HEK293 (cell line): ENCODE results near the gene ETV7.

ENCODE experiments used
- CTCF ChIA-PET: fragments of 350-600 bp; formaldehyde crosslinking; extraction: SDS; loops from one replicate; lab custom pipeline; 2021; ENCODE audit warnings: antibody characterized with exemption; lab: Yijun Ruan, JAX
- POLR2A ChIA-PET: fragments of 300-600 bp; formaldehyde crosslinking; extraction: SDS; loops from one replicate; lab custom pipeline; 2020; ENCODE audit warnings: antibody characterized with exemption, inconsistent platforms; lab: Yijun Ruan, JAX
- H3K27ac ChIP-seq: fragments of 200-500 bp; sonication (Bioruptor generic); 2 replicates; pipeline ENCODE4 v1.5.1; 2014; ENCODE audit warnings: low read depth, low read length, control low read depth, inconsistent platforms; ENCODE audit errors: extremely low read depth
- H3K36me3 ChIP-seq, 2 experiments: fragments of 200-500 bp in 1 of 2; sonication (Bioruptor generic) in 1 of 2; 1 replicate in 1 of 2; 2 replicates in 1 of 2; pipeline ENCODE4 v1.5.1; 2014 to 2017; ENCODE audit warnings: inconsistent platforms in 2 of 2, low read length in 2 of 2; ENCODE audit not compliant: control insufficient read depth in 2 of 2, insufficient read depth in 1 of 2
- H3K4me1 ChIP-seq: fragments of 200-500 bp; sonication (Bioruptor generic); 2 replicates; pipeline ENCODE4 v1.5.1; 2014; ENCODE audit warnings: mild to moderate bottlenecking, low read length, inconsistent platforms; ENCODE audit not compliant: control insufficient read depth, insufficient read depth
- H3K4me3 ChIP-seq: 2 replicates; pipeline ENCODE4 v1.5.1; 2011; ENCODE audit warnings: low read depth, mild to moderate bottlenecking, control low read depth, low read length, moderate library complexity
- H3K9me3 ChIP-seq: fragments of 200-500 bp; sonication (Bioruptor generic); 2 replicates; pipeline ENCODE4 v1.5.1; 2014; ENCODE audit warnings: low read depth, low read length, inconsistent platforms; ENCODE audit not compliant: control insufficient read depth, insufficient read depth
- GLIS2 ChIP-seq: fragments of 450-650 bp; formaldehyde crosslinking; IDR thresholded peaks from 2 replicates; pipeline ENCODE4 v1.5.1; 2016; ENCODE audit warnings: missing biosample characterization, missing genetic modification characterization
- MZF1 ChIP-seq: fragments of 450-650 bp; formaldehyde crosslinking; IDR thresholded peaks from 2 replicates; pipeline ENCODE4 v1.5.1; 2017; ENCODE audit warnings: missing biosample characterization, missing genetic modification characterization, borderline replicate concordance
- PBX3 ChIP-seq: sonication (generic); formaldehyde crosslinking; IDR thresholded peaks from 2 replicates; pipeline ENCODE4 v1.8.1; 2022; ENCODE audit warnings: mild to moderate bottlenecking, moderate library complexity, missing genetic modification reagents
- REST ChIP-seq: fragments of 450-650 bp; formaldehyde crosslinking; IDR thresholded peaks from 2 replicates; pipeline ENCODE4 v1.5.1; 2016; ENCODE audit warnings: missing biosample characterization, missing genetic modification characterization
- TSHZ1 ChIP-seq: fragments of 450-650 bp; formaldehyde crosslinking; IDR thresholded peaks from 2 replicates; pipeline ENCODE4 v1.5.1; 2016; ENCODE audit warnings: missing biosample characterization, missing genetic modification characterization, borderline replicate concordance
- ZBTB20 ChIP-seq: fragments of 450-650 bp; formaldehyde crosslinking; IDR thresholded peaks from 2 replicates; pipeline ENCODE4 v1.5.1; 2016; ENCODE audit warnings: missing biosample characterization, missing genetic modification characterization
- ZBTB48 ChIP-seq: fragments of 450-650 bp; formaldehyde crosslinking; IDR thresholded peaks from 2 replicates; pipeline ENCODE4 v1.5.1; 2016; ENCODE audit warnings: missing biosample characterization, missing genetic modification characterization
- ZNF133 ChIP-seq: fragments of 450-650 bp; formaldehyde crosslinking; IDR thresholded peaks from 2 replicates; pipeline ENCODE4 v1.5.1; 2016; ENCODE audit warnings: missing biosample characterization, missing genetic modification characterization
- ZNF2 ChIP-seq: fragments of 450-650 bp; formaldehyde crosslinking; IDR thresholded peaks from 2 replicates; pipeline ENCODE4 v1.5.1; 2016; ENCODE audit warnings: missing biosample characterization, missing genetic modification characterization
- ZNF223 ChIP-seq: fragments of 450-650 bp; formaldehyde crosslinking; IDR thresholded peaks from 2 replicates; pipeline ENCODE4 v1.5.1; 2016; ENCODE audit warnings: missing biosample characterization, missing genetic modification characterization
- ZNF48 ChIP-seq: fragments of 450-650 bp; formaldehyde crosslinking; IDR thresholded peaks from 2 replicates; pipeline ENCODE4 v1.5.1; 2016; ENCODE audit warnings: missing biosample characterization, missing genetic modification characterization
- ZNF518A ChIP-seq: fragments of 450-650 bp; formaldehyde crosslinking; conservative IDR thresholded peaks from 2 replicates; pipeline ENCODE4 v1.5.1; 2016; ENCODE audit warnings: low read depth, missing biosample characterization, missing genetic modification characterization
- ZNF623 ChIP-seq: fragments of 450-650 bp; formaldehyde crosslinking; IDR thresholded peaks from 2 replicates; pipeline ENCODE4 v1.5.1; 2016; ENCODE audit warnings: missing biosample characterization, missing genetic modification characterization
- ZNF624 ChIP-seq: fragments of 450-650 bp; formaldehyde crosslinking; IDR thresholded peaks from 2 replicates; pipeline ENCODE4 v1.5.1; 2017; ENCODE audit warnings: missing biosample characterization, missing genetic modification characterization
- ZNF660 ChIP-seq: fragments of 450-650 bp; IDR thresholded peaks from 2 replicates; pipeline ENCODE4 v1.5.1; 2018; ENCODE audit warnings: missing biosample characterization, mild to moderate bottlenecking, missing genetic modification characterization
- ZNF670 ChIP-seq: fragments of 450-650 bp; formaldehyde crosslinking; IDR thresholded peaks from 2 replicates; pipeline ENCODE4 v1.5.1; 2016; ENCODE audit warnings: missing biosample characterization, missing genetic modification characterization, low read depth
- ZNF785 ChIP-seq: fragments of 450-650 bp; formaldehyde crosslinking; IDR thresholded peaks from 2 replicates; pipeline ENCODE4 v1.5.1; 2016; ENCODE audit warnings: missing biosample characterization, missing genetic modification characterization

The ETV7 gene

GRCh38 chr6:36384095-36384494, 3.4 kb downstream of the ETV7 start (continued):
- TF ChIP-seq ZBTB20 (tag by site-specific recombination) (no peak), PBX3 (no peak), ZNF623 (tag by site-specific recombination) (no peak), ZNF48 (tag by site-specific recombination) (no peak), ZNF133 (tag by site-specific recombination) (no peak)

GRCh38 chr6:36383606-36384005, 3.9 kb downstream of the ETV7 start:
- ChIA-PET CTCF (interaction anchor here (0.8 to 1.2 kb wide), 2 partner anchors 38 to 58 kb away, joined by 3 read pairs; no protein-coding TSS in a partner anchor), POLR2A (no interaction called here)
- Histone ChIP-seq H3K4me3 (no peak overlapping the region), H3K9me3 (no peaks in the 10 kb centered on the region), H3K36me3 (no peaks in the 10 kb centered on the region), H3K4me1 (peaks cover 6% of the 10 kb centered on the region; the same call in 1 of the 2 replicates), H3K27ac (no peak overlapping the region)
- no peak for TF ChIP-seq ZBTB48 (tag by site-specific recombination)
- no peak for TF ChIP-seq ZNF670 (tag by site-specific recombination)
- no peak for TF ChIP-seq ZNF623 (tag by site-specific recombination)
- no peak for TF ChIP-seq ZNF223 (tag by site-specific recombination)

- POLR2A ChIA-PET: no interaction called here
- Histone ChIP-seq H3K27ac (no peak overlapping the region), H3K4me1 (peaks cover 6% of the 10 kb centered on the region; the same call in 1 of the 2 replicates), H3K36me3 (no peaks in the 10 kb centered on the region), H3K9me3 (no peaks in the 10 kb centered on the region), H3K4me3 (no peak overlapping the region)
- CTCF ChIA-PET: interaction anchor here (0.6 to 1.2 kb wide), 2 partner anchors 57 to 163 kb away, joined by 3 read pairs; no protein-coding TSS in a partner anchor
- TF ChIP-seq ZNF660 (tag by site-specific recombination) (no peak), ZNF518A (tag by site-specific recombination) (no peak), TSHZ1 (tag by site-specific recombination) (no peak), GLIS2 (no peak), MZF1 (no peak), ZNF624 (no peak), ZNF785 (tag by site-specific recombination) (no peak), REST (tag by site-specific recombination) (no peak), ZNF2 (no peak)
Observed at GRCh38 chr6:36382976-36383375, 4.5 kb downstream of the ETV7 start.
